K562 (cell line): ENCODE results near the gene SPATA17. TPM values are rescaled to one million over a fixed set of nuclear protein-coding genes. Genes with fewer than 3 reads are reported as not detected.

Source experiments
- BCOR ChIP-seq: fragments of 450-650 bp; IDR thresholded peaks from 2 replicates; pipeline ENCODE4 v1.6.1; 2016
- CLOCK ChIP-seq: fragments of 250-450 bp; sonication (Bioruptor Pico); IDR thresholded peaks from 2 replicates; pipeline ENCODE4 v1.4.0; 2020; ENCODE audit warnings: mild to moderate bottlenecking, moderate library complexity, borderline replicate concordance
- GMEB1 ChIP-seq: fragments of 250-450 bp; sonication (Bioruptor Pico); IDR thresholded peaks from 2 replicates; pipeline ENCODE4 v1.4.0; 2020; ENCODE audit warnings: mild to moderate bottlenecking
- MAFF ChIP-seq: IDR thresholded peaks from 2 replicates; pipeline ENCODE4 v1.6.1; 2012; ENCODE audit warnings: low read length, improper control_type of control experiment
- MCM5 ChIP-seq: fragments of 450-650 bp; IDR thresholded peaks from 2 replicates; pipeline ENCODE4 v1.6.1; 2016; ENCODE audit warnings: low read depth
- MCM7 ChIP-seq, 2 experiments: fragments of 450-650 bp; IDR thresholded peaks; 2 replicates each; pipeline ENCODE4 v1.6.1; 2016 to 2018
- NFXL1 ChIP-seq: fragments of 450-650 bp; formaldehyde crosslinking; IDR thresholded peaks from 2 replicates; pipeline ENCODE4 v1.4.0; 2021; ENCODE audit warnings: mild to moderate bottlenecking
- POLR2AphosphoS5 ChIP-seq: IDR thresholded peaks from 2 replicates; pipeline ENCODE4 v1.6.1; 2011; ENCODE audit warnings: mild to moderate bottlenecking, low read depth, low read length, moderate library complexity; ENCODE audit not compliant: control insufficient read depth, insufficient read depth
- RFX7 ChIP-seq: fragments of 250-450 bp; sonication (Bioruptor Pico); IDR thresholded peaks from 2 replicates; pipeline ENCODE4 v1.5.1; 2021; ENCODE audit warnings: mild to moderate bottlenecking
- SMAD1 ChIP-seq: fragments of 150-350 bp; IDR thresholded peaks from 2 replicates; pipeline ENCODE4 v1.6.1; 2014; ENCODE audit warnings: low read length, low read depth; ENCODE audit not compliant: partially characterized antibody
- THAP7 ChIP-seq: fragments of 250-450 bp; sonication (Bioruptor Pico); IDR thresholded peaks from 2 replicates; pipeline ENCODE4 v1.5.0; 2021
- ZNF143 ChIP-seq: sonication (generic); formaldehyde crosslinking; IDR thresholded peaks from 2 replicates; pipeline ENCODE4 v1.9.0; 2022; ENCODE audit warnings: mild to moderate bottlenecking, missing genetic modification reagents
- ZNF717 ChIP-seq: fragments of 250-450 bp; sonication (Bioruptor Pico); IDR thresholded peaks from 2 replicates; pipeline ENCODE4 v1.5.0; 2021
- polyA plus RNA-seq, 8 experiments: library from polyadenylated mRNA; depleted of rRNA in 4 of 8; stranded (reverse) in 5 of 8; unstranded in 3 of 8; fragments of >200 nt; fragmentation: Nextera tagmentation in 2 of 8; fragmentation: Illumina TruSeq in 1 of 8; extraction: Ambion mirVana in 2 of 8; extraction: Trizol in 1 of 8; gene quantifications; 2 replicates each; pipeline versions ENCODE4 v1.2.1 to v1.2.3, GENCODE V29; 2011 to 2014; ENCODE audit warnings: inconsistent platforms in 1 of 8, missing spikeins in 1 of 8
- total RNA-seq, 7 experiments: library from RNA; depleted of rRNA in 6 of 7; stranded (reverse); fragments of >200 nt in 6 of 7; fragmentation: Illumina TruSeq in 2 of 7; extraction: Trizol in 2 of 7; gene quantifications; 2 replicates each; pipeline versions ENCODE4 v1.2.1 to v1.2.3, GENCODE V29; 2011 to 2021; ENCODE audit warnings: low replicate concordance in 1 of 7

The SPATA17 gene
- total and polyA plus RNA-seq, 9 of the 15 experiments (the other 6 are each of a cell fraction or from before 2014, with no cell fraction given), result 0.04 to 0.11 TPM; not detected in 7

GRCh38 chr1:217770918-217771317, 139.8 kb downstream of the SPATA17 start (continued):
- no peak for TF ChIP-seq CLOCK (CRISPR knock-in tag)
- no peak for TF ChIP-seq THAP7
- no peak for TF ChIP-seq MAFF
- TF ChIP-seq RFX7 (CRISPR knock-in tag), result no peak
- TF ChIP-seq ZNF717 (CRISPR knock-in tag), result no peak
- no peak for TF ChIP-seq BCOR
- TF ChIP-seq ZNF143 (CRISPR knock-in tag), result no peak
- no peak for TF ChIP-seq MCM5
- TF ChIP-seq GMEB1 (CRISPR knock-in tag), result no peak
- no peak for TF ChIP-seq SMAD1
- no peak for TF ChIP-seq NFXL1 (CRISPR knock-in tag)
- TF ChIP-seq POLR2AphosphoS5, result no peak
- no peak for TF ChIP-seq MCM7 (IDR thresholded peaks at IDR 0.05)
